Endothelial cell of umbilical vein (primary cell): Measurements from ENCODE around the gene CDK6. TPM values are rescaled to one million over a fixed set of nuclear protein-coding genes. Genes with fewer than 3 reads are reported as not detected.

Source experiments
- BruUV-seq: library from RNA; stranded (reverse); fragments of 400-500 nt; replicated peaks from 2 replicates; lab custom pipeline; 2021; lab: Mats Ljungman, UMichigan
- CTCF ChIA-PET: fragments of 300-600, 350-600 bp; sonication (Branson Sonifier 250); formaldehyde crosslinking; loops from one replicate; lab custom pipeline; 2021; ENCODE audit warnings: antibody characterized with exemption, inconsistent platforms; lab: Charles Lee
- POLR2A ChIA-PET: fragments of 300-600, 350-600 bp; sonication (Branson Sonifier 250); formaldehyde crosslinking; loops from one replicate; lab custom pipeline; 2021; ENCODE audit warnings: antibody characterized with exemption, inconsistent platforms; lab: Charles Lee
- DNase-seq: peaks from one replicate; pipeline ENCODE4 v3.0.0-alpha.2; 2011; ENCODE audit warnings: low read depth, low spot score
- FAIRE-seq: peaks from 2 replicates; lab custom pipeline; 2011; peaks lifted over from hg19 to GRCh38; lab: Jason Lieb, UNC
- H2AFZ ChIP-seq: 2 replicates; pipeline ENCODE4 v1.6.0; 2012; ENCODE audit warnings: low read depth, low read length, control low read depth, inconsistent platforms
- H3K27ac ChIP-seq: 2 replicates; pipeline ENCODE4 v1.5.1; 2011; ENCODE audit warnings: low read depth, mild to moderate bottlenecking, control low read depth, low read length, moderate library complexity; ENCODE audit not compliant: insufficient read depth
- H3K27me3 ChIP-seq, 2 experiments: 2 replicates each; pipeline versions ENCODE4 v1.6.0 to v1.6.1; 2011; ENCODE audit warnings: low read length in 2 of 2, mixed read lengths in 1 of 2; ENCODE audit not compliant: control insufficient read depth in 2 of 2, insufficient read depth in 2 of 2
- H3K36me3 ChIP-seq, 2 experiments: 2 replicates in 1 of 2; 3 replicates in 1 of 2; pipeline ENCODE4 v1.5.1; 2011; ENCODE audit warnings: low read length in 2 of 2, mild to moderate bottlenecking in 1 of 2, moderate library complexity in 1 of 2; ENCODE audit not compliant: control insufficient read depth in 2 of 2, insufficient read depth in 2 of 2; ENCODE audit errors: extremely low read depth in 1 of 2
- H3K4me1 ChIP-seq: 3 replicates; pipeline ENCODE4 v1.5.1; 2011; ENCODE audit warnings: mild to moderate bottlenecking, low read length; ENCODE audit not compliant: control insufficient read depth, insufficient read depth; ENCODE audit errors: extremely low read depth
- H3K4me2 ChIP-seq: 2 replicates; pipeline ENCODE4 v1.6.1; 2011; ENCODE audit warnings: low read length, control low read depth, mixed read lengths; ENCODE audit not compliant: insufficient read depth
- H3K4me3 ChIP-seq, 3 experiments: fragments of 200-600 bp in 1 of 3; sonication (generic), shearing (Covaris generic) in 1 of 3; replicated peaks in 1 of 3; 2 replicates each; pipeline ENCODE4 v1.5.1; 2011 to 2016; ENCODE audit warnings: control low read depth in 3 of 3, low read length in 3 of 3, mild to moderate bottlenecking in 2 of 3, inconsistent platforms in 1 of 3, low read depth in 1 of 3, moderate library complexity in 1 of 3; ENCODE audit not compliant: insufficient read depth in 1 of 3
- H3K79me2 ChIP-seq: 2 replicates; pipeline ENCODE4 v1.6.0; 2012; ENCODE audit warnings: low read length, inconsistent platforms; ENCODE audit not compliant: control insufficient read depth, insufficient read depth
- H3K9ac ChIP-seq: replicated peaks from 2 replicates; pipeline ENCODE3; 2011; ENCODE audit warnings: low read length, control low read depth; ENCODE audit not compliant: insufficient read depth; ENCODE audit errors: extremely low read depth
- H3K9me1 ChIP-seq: replicated peaks from 3 replicates; pipeline ENCODE4 v1.6.0; 2011; ENCODE audit warnings: mild to moderate bottlenecking, low read length; ENCODE audit not compliant: control insufficient read depth, insufficient read depth; ENCODE audit errors: extremely low read depth
- H3K9me3 ChIP-seq: replicated peaks from 2 replicates; pipeline ENCODE4 v1.5.1; 2012; ENCODE audit warnings: low read length, inconsistent platforms; ENCODE audit not compliant: control insufficient read depth, insufficient read depth
- H4K20me1 ChIP-seq: replicated peaks from 2 replicates; pipeline ENCODE3; 2011; ENCODE audit warnings: mild to moderate bottlenecking, low read length; ENCODE audit not compliant: control insufficient read depth, insufficient read depth; ENCODE audit errors: extremely low read depth
- EZH2 ChIP-seq: IDR thresholded peaks from 2 replicates; pipeline ENCODE4 v1.6.1; 2012; ENCODE audit warnings: borderline replicate concordance, low read depth, mild to moderate bottlenecking, moderate library complexity, low read length, inconsistent platforms; ENCODE audit not compliant: severe bottlenecking
- FOS ChIP-seq: IDR thresholded peaks from 2 replicates; pipeline ENCODE4 v1.6.1; 2011; ENCODE audit warnings: mild to moderate bottlenecking, low read length, moderate library complexity, borderline replicate concordance; ENCODE audit not compliant: insufficient read depth
- GATA2 ChIP-seq: IDR thresholded peaks from 2 replicates; pipeline ENCODE4 v1.7.0; 2011; ENCODE audit warnings: low read depth, mild to moderate bottlenecking, moderate library complexity, mixed read lengths, low read length; ENCODE audit not compliant: insufficient read length, insufficient read depth
- JUN ChIP-seq: IDR thresholded peaks from 2 replicates; pipeline ENCODE4 v1.6.1; 2011; ENCODE audit warnings: borderline replicate concordance, low read depth; ENCODE audit not compliant: insufficient read length, insufficient read depth
- MYC ChIP-seq: IDR thresholded peaks from one replicate; pipeline ENCODE4 v1.6.1; 2011; ENCODE audit warnings: mild to moderate bottlenecking, low read depth, low read length
- POLR2A ChIP-seq: IDR thresholded peaks from 2 replicates; pipeline ENCODE4 v1.6.1; 2012; ENCODE audit warnings: low read depth, mild to moderate bottlenecking, control low read depth, low read length
- POLR2AphosphoS5 ChIP-seq: IDR thresholded peaks from 2 replicates; pipeline ENCODE4 v1.6.1; 2012; ENCODE audit warnings: low read depth, mild to moderate bottlenecking, control low read depth, low read length, moderate library complexity; ENCODE audit not compliant: insufficient read depth
- dilution Hi-C: fragments of 300-500 bp; cut with MboI; formaldehyde crosslinking; loops from one replicate; pipeline ENCODE4 v1.15.0; 2019; ENCODE audit warnings: low sequenced_read_pairs; ENCODE audit not compliant: extremely low pct_ligation_motif_present
- intact Hi-C: fragments of 100-400 bp; cut with micrococcal nuclease; formaldehyde crosslinking; loops from one replicate; pipeline ENCODE4 v1.10.0; 2022
- polyA plus RNA-seq, 4 experiments: library from polyadenylated mRNA; depleted of rRNA in 3 of 4; stranded (reverse) in 3 of 4; unstranded in 1 of 4; fragments of >200 nt; gene quantifications; 2 replicates each; pipeline versions ENCODE4 v1.2.1 to v1.2.3, GENCODE V29; 2011 to 2012; ENCODE audit warnings: missing spikeins in 1 of 4
- total RNA-seq: library from RNA; stranded (reverse); gene quantifications from 2 replicates; pipeline ENCODE4 v1.2.3, GENCODE V29; 2021
- TF ChIP-seq, protein P1 (sequence below), 2 donors: IDR thresholded peaks; 1 replicate in 1 of 2; 2 replicates in 1 of 2; pipeline ENCODE4 v1.5.1; 2011; ENCODE audit warnings: low read length in 2 of 2, mild to moderate bottlenecking in 2 of 2, moderate library complexity in 2 of 2, control low read depth in 1 of 2, inconsistent platforms in 1 of 2, low read depth in 1 of 2; ENCODE audit not compliant: insufficient read depth in 1 of 2; ENCODE audit errors: extremely low read depth in 1 of 2
- TF ChIP-seq, protein P2 (sequence below): IDR thresholded peaks from 2 replicates; pipeline ENCODE4 v1.6.1; 2011; ENCODE audit not compliant: insufficient read depth, insufficient read length

CDK6 gene
- total and polyA plus RNA-seq, 2 donors (not counting 3 experiments of a cell fraction or from before 2014, with no cell fraction given) = 6.0 to 28.2 TPM

DNA sequence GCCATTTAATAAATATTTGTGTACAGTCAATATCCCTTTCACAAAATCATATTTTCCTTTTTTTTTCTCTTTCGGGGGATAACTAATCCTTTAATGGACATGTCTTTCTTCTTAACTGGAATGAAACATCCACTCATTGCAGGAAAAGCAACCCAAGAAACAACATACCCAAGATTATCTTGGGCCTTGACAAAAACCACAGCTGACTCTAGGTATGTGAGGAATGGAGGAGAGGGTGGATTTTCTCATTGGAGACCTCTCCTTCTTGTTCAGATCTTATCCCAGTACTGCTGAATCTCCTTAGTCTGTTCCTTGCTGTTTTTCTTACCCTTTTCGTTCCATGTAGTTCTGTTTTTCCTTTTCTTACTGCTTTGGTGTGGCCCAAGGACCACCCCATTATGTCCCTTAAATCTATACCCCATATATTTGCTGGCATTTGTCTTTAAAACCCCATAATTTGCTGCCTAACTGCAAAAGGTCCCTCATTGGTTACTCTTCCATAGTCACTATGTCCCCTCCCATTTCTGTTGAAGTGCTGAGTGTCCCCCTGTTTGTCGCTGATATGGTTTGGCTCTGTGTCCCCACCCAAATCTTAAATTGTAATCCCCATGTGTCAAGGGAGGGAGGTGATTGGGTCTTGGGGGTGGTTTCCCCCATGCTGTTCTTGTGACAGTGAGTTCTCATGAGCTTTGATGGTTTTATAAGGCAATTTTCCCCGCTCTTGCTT lies 6.8 kb upstream of the CDK6 start:
- POLR2A ChIA-PET = no interaction called here
- no peaks in the 10 kb centered on the region for H3K9me3 ChIP-seq
- peaks cover 8 to 27% of the 10 kb centered on the region in 2 experiments for H3K27me3 ChIP-seq
- no peak overlapping the region for H3K4me3 ChIP-seq
- H4K20me1 ChIP-seq = no peaks in the 10 kb centered on the region
- DNase-seq (no peak), FAIRE-seq (no peak)
- no peaks in the 10 kb centered on the region for H3K9me1 ChIP-seq
- CTCF ChIA-PET = no interaction called here
- no TSS peak for BruUV-seq
- no peak overlapping the region for H3K9ac ChIP-seq
- intact Hi-C loops (no loop called here), dilution Hi-C loops (no loop called here)
- no peak overlapping the region for H2AFZ ChIP-seq
- TF ChIP-seq POLR2AphosphoS5 (no peak), JUN (no peak), FOS (no peak), MYC (no peak), EZH2 (no peak), POLR2A (no peak), GATA2 (no peak)
- TF ChIP-seq, protein P1, sequence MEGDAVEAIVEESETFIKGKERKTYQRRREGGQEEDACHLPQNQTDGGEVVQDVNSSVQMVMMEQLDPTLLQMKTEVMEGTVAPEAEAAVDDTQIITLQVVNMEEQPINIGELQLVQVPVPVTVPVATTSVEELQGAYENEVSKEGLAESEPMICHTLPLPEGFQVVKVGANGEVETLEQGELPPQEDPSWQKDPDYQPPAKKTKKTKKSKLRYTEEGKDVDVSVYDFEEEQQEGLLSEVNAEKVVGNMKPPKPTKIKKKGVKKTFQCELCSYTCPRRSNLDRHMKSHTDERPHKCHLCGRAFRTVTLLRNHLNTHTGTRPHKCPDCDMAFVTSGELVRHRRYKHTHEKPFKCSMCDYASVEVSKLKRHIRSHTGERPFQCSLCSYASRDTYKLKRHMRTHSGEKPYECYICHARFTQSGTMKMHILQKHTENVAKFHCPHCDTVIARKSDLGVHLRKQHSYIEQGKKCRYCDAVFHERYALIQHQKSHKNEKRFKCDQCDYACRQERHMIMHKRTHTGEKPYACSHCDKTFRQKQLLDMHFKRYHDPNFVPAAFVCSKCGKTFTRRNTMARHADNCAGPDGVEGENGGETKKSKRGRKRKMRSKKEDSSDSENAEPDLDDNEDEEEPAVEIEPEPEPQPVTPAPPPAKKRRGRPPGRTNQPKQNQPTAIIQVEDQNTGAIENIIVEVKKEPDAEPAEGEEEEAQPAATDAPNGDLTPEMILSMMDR (IDR thresholded peaks at IDR 0.05; ENCODE audit: extremely low read depth in 1 of 2, insufficient read depth in 1 of 2, low read depth in 1 of 2, low read length in 2 of 2) = no peak
- TF ChIP-seq, protein P2, sequence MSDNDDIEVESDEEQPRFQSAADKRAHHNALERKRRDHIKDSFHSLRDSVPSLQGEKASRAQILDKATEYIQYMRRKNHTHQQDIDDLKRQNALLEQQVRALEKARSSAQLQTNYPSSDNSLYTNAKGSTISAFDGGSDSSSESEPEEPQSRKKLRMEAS = no peak
- H3K4me1 ChIP-seq = no peaks in the 10 kb centered on the region
- H3K79me2 ChIP-seq = no peaks in the 10 kb centered on the region
- no peak overlapping the region for H3K27ac ChIP-seq
- no peaks in the 10 kb centered on the region for H3K36me3 ChIP-seq
- no peak overlapping the region for H3K4me2 ChIP-seq
